ENCODE results near the gene KATNAL2. TPM values are rescaled to one million over a fixed set of nuclear protein-coding genes. Genes with fewer than 3 reads are reported as not detected.

The KATNAL2 gene
- total RNA-seq, 1 experiment from 2014 or later, result 21.7 TPM

DNA sequence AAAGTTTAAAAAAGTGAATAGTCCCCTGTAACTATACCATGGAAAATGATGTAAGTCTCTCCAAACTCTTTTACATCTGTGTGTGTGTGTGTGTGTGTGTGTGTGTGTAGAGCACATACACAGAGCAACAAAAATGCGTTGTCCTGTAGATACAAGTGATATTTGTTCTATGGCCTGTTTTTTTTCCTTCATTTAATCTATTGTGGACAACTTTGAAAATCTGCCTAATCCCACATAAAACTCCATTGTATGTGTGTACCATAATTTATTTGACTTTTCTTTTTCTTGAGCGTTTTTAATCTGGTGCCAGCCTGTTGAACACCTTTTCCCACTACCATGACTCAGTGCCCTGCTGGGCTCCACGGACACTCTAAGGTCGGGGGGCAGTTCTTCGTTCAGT is 170.3 kb downstream of the KATNAL2 start:
- no peak overlapping the region for H4K5ac ChIP-seq (ENCODE audit: insufficient read length, low read depth, low read length)
- no peaks in the 10 kb centered on the region; a peak in 1 of 7 replicates for H3K36me3 Mint-ChIP-seq (ENCODE audit: insufficient read depth in 1 of 3, low read depth in 3 of 3)
- no peak overlapping the region for H3K4ac ChIP-seq (ENCODE audit: low read depth, low read length)
- no peak overlapping the region for H2AFZ ChIP-seq (ENCODE audit: low read length)
- H3K4me1 Mint-ChIP-seq, result peaks cover 0 to 6% of the 10 kb centered on the region in 2 experiments; a peak in 2 of 4 replicates
- H3K27ac ChIP-seq (ENCODE audit: insufficient read length, low read depth, low read length), result no peak overlapping the region
- H2BK15ac ChIP-seq (ENCODE audit: low read depth, low read length), result no peak overlapping the region
- H2BK120ac ChIP-seq (ENCODE audit: low read depth, low read length, poor library complexity, severe bottlenecking), result no peak overlapping the region
- no peak overlapping the region for H2BK20ac ChIP-seq (ENCODE audit: low read depth, low read length, poor library complexity, severe bottlenecking)
- no peaks in the 10 kb centered on the region for H3K79me1 ChIP-seq (ENCODE audit: insufficient read depth, low read depth, low read length, poor library complexity, severe bottlenecking)
- no peak overlapping the region for H2AK5ac ChIP-seq (ENCODE audit: insufficient read length, low read length)
- H3K4me3 Mint-ChIP-seq, result no peak overlapping the region
- H3T11ph ChIP-seq (ENCODE audit: low read length), result no peak overlapping the region
- no peaks in the 10 kb centered on the region for H4K20me1 ChIP-seq (ENCODE audit: control insufficient read depth, insufficient read depth, insufficient read length)
- no peaks in the 10 kb centered on the region for H3K27me3 Mint-ChIP-seq (ENCODE audit: low read depth)
- TF ChIP-seq CTCF (conservative IDR thresholded peaks at IDR 0.05), result no peak
- H3K79me2 ChIP-seq (ENCODE audit: insufficient read depth, low read length), result no peaks in the 10 kb centered on the region
- no peak overlapping the region for H4K8ac ChIP-seq (replicated peaks; ENCODE audit: insufficient read length, low read depth, low read length)
- H3K4me2 ChIP-seq (ENCODE audit: insufficient read depth, insufficient read length, low read length), result no peak overlapping the region
- no peak for DNase-seq
- H3K9me3 Mint-ChIP-seq, result no peaks in the 10 kb centered on the region
- no peak overlapping the region for H3K9ac ChIP-seq (ENCODE audit: extremely low read depth, insufficient read length, low read length)
- no peaks in the 10 kb centered on the region for H3K9me3 ChIP-seq (ENCODE audit: control insufficient read depth, low read depth, low read length)
- H3K56ac ChIP-seq (ENCODE audit: insufficient read length, low read depth, low read length), result no peak overlapping the region
- H3K4me1 ChIP-seq (ENCODE audit: insufficient read depth, low read length), result peaks cover 3% of the 10 kb centered on the region; the same call in 1 of the 2 replicates
- H3K14ac ChIP-seq (ENCODE audit: insufficient read depth, low read length), result no peak overlapping the region
- no peak overlapping the region for H2BK5ac ChIP-seq (ENCODE audit: insufficient read length, low read length)
- no peak overlapping the region for H3K27ac Mint-ChIP-seq
- no CpG with 5 or more reads among the region's 5 CpGs for WGBS (ENCODE audit: extremely low coverage, insufficient read length, low lambda C conversion rate)
- no peaks in the 10 kb centered on the region for H3K23me2 ChIP-seq (ENCODE audit: insufficient read length, low read depth, low read length, poor library complexity, severe bottlenecking)
- no peak overlapping the region for H4K91ac ChIP-seq (ENCODE audit: insufficient read length, low read depth, low read length)
- H3K27me3 ChIP-seq (ENCODE audit: insufficient read depth, low read length), result no peaks in the 10 kb centered on the region
- H3K23ac ChIP-seq (ENCODE audit: insufficient read length, low read depth, low read length), result no peak overlapping the region
- no peak overlapping the region for H3K18ac ChIP-seq (ENCODE audit: insufficient read length, low read depth, low read length)
- no peak overlapping the region for H2BK12ac ChIP-seq (ENCODE audit: insufficient read length, low read depth, low read length)
